Liver (tissue), 3 donors: ENCODE measurements around the gene BPTF.

Experiments used
- EGR1 ChIP-seq, 2 donors: IDR thresholded peaks; 2 replicates each; pipeline ENCODE4 v1.6.1; 2016 to 2018; ENCODE audit warnings: antibody characterized with exemption in 2 of 2, low read depth in 2 of 2
- JUND ChIP-seq, 2 donors: IDR thresholded peaks; 2 replicates each; pipeline ENCODE4 v1.6.1; 2016; ENCODE audit warnings: antibody characterized with exemption in 2 of 2
- TAF1 ChIP-seq: conservative IDR thresholded peaks from 2 replicates; pipeline ENCODE4 v1.6.1; 2016; ENCODE audit warnings: antibody characterized with exemption, mild to moderate bottlenecking
- YY1 ChIP-seq: IDR thresholded peaks from 2 replicates; pipeline ENCODE4 v1.6.1; 2016; ENCODE audit warnings: antibody characterized with exemption, mild to moderate bottlenecking
- TF ChIP-seq, protein P1 (sequence below): fragments of 150-350 bp; IDR thresholded peaks from 2 replicates; pipeline ENCODE4 v1.5.1; 2017; ENCODE audit warnings: improper control_type of control experiment, low read depth, low read length; ENCODE audit not compliant: missing input control
- TF ChIP-seq, protein P2 (sequence below): IDR thresholded peaks from 2 replicates; pipeline ENCODE4 v1.6.1; 2016; ENCODE audit warnings: antibody characterized with exemption, mild to moderate bottlenecking
- TF ChIP-seq, protein P3 (sequence below): IDR thresholded peaks from 2 replicates; pipeline ENCODE4 v1.6.1; 2016; ENCODE audit warnings: antibody characterized with exemption
- donor health status: healthy.
- donor health status: healthy.

DNA sequence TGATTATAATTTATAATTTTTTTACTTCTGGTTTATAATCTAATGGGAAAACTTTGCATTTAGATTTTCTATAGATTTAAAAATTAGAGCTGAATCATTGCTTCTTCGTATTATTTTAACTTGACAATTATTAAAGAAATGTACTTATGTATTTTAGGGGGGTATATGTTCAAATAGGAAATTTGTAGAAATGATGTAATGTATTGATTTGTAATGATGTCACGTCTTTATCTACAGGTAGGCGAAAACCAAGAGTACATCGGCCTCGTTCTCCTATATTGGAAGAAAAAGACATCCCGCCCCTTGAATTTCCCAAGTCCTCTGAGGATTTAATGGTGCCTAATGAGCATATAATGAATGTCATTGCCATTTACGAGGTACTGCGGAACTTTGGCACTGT is 28.4 kb downstream of the BPTF start:
- TF ChIP-seq EGR1 (IDR thresholded peaks at IDR 0.05; ENCODE audit: low read depth in 2 of 2) (no peak), JUND (IDR thresholded peaks at IDR 0.05) (no peak), YY1 (no peak), TAF1 (no peak)
- TF ChIP-seq, protein P1, sequence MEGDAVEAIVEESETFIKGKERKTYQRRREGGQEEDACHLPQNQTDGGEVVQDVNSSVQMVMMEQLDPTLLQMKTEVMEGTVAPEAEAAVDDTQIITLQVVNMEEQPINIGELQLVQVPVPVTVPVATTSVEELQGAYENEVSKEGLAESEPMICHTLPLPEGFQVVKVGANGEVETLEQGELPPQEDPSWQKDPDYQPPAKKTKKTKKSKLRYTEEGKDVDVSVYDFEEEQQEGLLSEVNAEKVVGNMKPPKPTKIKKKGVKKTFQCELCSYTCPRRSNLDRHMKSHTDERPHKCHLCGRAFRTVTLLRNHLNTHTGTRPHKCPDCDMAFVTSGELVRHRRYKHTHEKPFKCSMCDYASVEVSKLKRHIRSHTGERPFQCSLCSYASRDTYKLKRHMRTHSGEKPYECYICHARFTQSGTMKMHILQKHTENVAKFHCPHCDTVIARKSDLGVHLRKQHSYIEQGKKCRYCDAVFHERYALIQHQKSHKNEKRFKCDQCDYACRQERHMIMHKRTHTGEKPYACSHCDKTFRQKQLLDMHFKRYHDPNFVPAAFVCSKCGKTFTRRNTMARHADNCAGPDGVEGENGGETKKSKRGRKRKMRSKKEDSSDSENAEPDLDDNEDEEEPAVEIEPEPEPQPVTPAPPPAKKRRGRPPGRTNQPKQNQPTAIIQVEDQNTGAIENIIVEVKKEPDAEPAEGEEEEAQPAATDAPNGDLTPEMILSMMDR: no peak
- TF ChIP-seq, protein P2, sequence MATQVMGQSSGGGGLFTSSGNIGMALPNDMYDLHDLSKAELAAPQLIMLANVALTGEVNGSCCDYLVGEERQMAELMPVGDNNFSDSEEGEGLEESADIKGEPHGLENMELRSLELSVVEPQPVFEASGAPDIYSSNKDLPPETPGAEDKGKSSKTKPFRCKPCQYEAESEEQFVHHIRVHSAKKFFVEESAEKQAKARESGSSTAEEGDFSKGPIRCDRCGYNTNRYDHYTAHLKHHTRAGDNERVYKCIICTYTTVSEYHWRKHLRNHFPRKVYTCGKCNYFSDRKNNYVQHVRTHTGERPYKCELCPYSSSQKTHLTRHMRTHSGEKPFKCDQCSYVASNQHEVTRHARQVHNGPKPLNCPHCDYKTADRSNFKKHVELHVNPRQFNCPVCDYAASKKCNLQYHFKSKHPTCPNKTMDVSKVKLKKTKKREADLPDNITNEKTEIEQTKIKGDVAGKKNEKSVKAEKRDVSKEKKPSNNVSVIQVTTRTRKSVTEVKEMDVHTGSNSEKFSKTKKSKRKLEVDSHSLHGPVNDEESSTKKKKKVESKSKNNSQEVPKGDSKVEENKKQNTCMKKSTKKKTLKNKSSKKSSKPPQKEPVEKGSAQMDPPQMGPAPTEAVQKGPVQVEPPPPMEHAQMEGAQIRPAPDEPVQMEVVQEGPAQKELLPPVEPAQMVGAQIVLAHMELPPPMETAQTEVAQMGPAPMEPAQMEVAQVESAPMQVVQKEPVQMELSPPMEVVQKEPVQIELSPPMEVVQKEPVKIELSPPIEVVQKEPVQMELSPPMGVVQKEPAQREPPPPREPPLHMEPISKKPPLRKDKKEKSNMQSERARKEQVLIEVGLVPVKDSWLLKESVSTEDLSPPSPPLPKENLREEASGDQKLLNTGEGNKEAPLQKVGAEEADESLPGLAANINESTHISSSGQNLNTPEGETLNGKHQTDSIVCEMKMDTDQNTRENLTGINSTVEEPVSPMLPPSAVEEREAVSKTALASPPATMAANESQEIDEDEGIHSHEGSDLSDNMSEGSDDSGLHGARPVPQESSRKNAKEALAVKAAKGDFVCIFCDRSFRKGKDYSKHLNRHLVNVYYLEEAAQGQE: no peak
- TF ChIP-seq, protein P3, sequence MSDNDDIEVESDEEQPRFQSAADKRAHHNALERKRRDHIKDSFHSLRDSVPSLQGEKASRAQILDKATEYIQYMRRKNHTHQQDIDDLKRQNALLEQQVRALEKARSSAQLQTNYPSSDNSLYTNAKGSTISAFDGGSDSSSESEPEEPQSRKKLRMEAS: no peak
